ENCODE results near the gene MYO6.

The MYO6 gene

DNA sequence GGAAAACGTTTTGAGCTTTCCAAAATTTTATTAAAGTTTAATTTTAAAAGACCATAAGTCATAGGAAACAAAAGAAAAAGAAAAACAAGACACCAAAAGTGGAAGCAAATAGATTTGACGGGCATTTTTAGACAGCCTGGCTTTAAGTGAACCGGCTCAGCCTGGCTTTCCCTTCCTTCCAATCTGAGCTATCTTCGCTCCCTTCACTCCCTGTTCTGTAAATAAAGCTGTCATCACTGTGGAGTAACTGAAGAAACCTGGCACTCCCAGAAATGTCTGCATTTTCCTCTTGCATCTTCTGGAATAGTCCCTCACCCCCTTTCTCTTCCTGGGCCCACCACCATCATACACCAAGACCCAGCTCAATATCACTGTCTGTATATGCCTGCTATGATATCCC lies 191.5 kb downstream of the MYO6 start:
- DNase-seq (ENCODE audit: extremely low read depth, low read depth) = no peak
- no peak overlapping the region for H3K4me3 ChIP-seq (replicated peaks; ENCODE audit: low read depth, low read length)
- TF ChIP-seq, protein P1, sequence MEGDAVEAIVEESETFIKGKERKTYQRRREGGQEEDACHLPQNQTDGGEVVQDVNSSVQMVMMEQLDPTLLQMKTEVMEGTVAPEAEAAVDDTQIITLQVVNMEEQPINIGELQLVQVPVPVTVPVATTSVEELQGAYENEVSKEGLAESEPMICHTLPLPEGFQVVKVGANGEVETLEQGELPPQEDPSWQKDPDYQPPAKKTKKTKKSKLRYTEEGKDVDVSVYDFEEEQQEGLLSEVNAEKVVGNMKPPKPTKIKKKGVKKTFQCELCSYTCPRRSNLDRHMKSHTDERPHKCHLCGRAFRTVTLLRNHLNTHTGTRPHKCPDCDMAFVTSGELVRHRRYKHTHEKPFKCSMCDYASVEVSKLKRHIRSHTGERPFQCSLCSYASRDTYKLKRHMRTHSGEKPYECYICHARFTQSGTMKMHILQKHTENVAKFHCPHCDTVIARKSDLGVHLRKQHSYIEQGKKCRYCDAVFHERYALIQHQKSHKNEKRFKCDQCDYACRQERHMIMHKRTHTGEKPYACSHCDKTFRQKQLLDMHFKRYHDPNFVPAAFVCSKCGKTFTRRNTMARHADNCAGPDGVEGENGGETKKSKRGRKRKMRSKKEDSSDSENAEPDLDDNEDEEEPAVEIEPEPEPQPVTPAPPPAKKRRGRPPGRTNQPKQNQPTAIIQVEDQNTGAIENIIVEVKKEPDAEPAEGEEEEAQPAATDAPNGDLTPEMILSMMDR (IDR thresholded peaks at IDR 0.05; ENCODE audit: low read depth, low read length, missing control alignments) = no peak

DNA sequence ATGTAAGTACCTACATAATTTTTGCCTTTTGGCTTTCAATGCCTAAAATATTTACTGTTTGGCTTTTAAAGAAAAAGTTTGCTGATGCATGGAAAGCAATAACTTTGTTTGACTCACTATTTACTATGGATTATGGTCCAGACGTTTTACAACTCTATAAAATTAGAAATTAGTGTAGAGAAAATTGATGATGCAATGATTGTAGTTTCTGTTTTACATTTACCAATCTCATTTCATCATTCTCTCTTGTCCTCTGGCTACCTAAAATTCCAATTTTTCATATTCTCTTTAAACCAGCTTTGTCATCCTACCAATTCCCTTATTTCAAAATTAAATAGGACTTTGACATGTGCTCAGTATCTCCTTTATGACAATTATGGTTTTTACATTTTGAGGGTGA lies 192.5 kb downstream of the MYO6 start:
- no peak for DNase-seq (ENCODE audit: extremely low read depth, low read depth)
- TF ChIP-seq, protein P1 (IDR thresholded peaks at IDR 0.05; ENCODE audit: low read depth, low read length, missing control alignments) = no peak
- H3K4me3 ChIP-seq (replicated peaks; ENCODE audit: low read depth, low read length) = no peak overlapping the region

DNA sequence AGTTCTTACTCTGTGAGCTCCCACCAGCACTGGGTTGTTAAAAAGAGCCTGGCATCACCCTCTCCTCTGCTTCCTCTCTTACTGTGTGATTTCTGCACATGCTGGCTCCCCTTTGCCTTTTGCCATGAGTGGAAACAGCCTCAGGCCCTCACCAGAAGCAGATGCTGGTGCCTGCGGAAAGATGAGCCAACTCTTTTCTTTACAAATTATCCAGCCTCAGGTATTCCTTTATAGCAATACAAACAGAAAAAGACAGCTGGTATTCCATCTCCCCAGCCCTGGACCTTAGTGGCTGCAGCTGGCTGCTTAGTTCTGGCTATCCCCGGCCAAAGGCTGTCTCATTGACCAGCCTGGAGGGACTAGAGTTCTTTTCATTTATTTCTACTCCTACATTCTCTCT lies 194.3 kb downstream of the MYO6 start:
- no peak overlapping the region for H3K4me3 ChIP-seq (replicated peaks; ENCODE audit: low read depth, low read length)
- TF ChIP-seq, protein P1 (IDR thresholded peaks at IDR 0.05; ENCODE audit: low read depth, low read length, missing control alignments) = no peak
- no peak for DNase-seq (ENCODE audit: extremely low read depth, low read depth)

DNA sequence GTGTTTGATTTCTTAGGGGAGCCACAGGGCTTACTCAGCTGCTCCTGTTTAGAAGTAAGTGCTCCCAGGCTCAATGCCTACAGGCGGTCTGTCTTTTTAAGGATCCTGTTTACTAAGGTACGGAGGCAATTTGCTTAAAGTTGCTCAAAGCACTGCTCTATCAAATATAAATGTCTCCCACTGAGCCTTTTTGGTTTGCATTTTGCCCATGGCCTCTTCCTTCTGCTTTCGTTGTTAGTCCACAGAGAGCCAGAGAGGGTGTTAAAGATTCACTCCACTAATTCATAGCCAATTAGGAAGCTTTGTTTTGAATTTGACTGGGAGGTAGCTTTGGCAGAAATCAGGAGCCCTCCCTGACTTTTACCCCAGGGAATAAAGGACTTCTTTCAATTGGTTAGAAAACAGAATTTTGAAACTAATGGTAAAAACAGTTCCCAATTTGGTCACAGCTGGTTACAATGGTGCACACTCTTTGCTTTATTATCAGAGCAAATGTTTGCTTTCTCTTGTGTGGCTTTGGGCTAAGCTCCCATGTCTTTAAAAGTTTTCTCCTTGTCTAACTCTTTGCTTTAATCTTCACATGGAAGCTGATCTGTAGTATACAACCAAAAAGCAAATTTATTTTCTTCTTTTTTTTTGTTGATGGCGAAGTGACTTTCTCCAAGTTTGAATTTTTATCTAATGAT lies 197.2 kb downstream of the MYO6 start:
- no peak overlapping the region for H3K4me3 ChIP-seq (replicated peaks; ENCODE audit: low read depth, low read length)
- TF ChIP-seq, protein P1 (IDR thresholded peaks at IDR 0.05; ENCODE audit: low read depth, low read length, missing control alignments) = no peak
- DNase-seq (ENCODE audit: extremely low read depth, low read depth) = no peak

DNA sequence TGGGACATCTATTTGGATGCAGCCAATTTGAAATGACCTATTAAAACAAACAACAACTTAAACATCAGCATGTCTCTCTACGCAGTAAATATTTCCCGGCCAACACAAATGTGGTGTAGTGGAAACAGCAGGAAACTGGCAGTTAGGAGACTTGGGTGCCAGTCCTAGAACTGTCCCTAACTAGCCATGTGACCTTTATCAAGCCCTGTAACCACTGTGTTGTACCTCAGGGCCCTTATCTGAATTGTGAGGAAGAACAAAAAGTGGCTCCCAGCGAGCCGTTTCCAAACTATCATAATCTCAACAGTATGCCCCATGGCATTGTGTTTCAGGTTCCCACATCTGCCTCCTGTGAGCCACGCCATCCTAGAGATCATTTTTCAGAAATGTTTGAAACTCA lies 198.9 kb downstream of the MYO6 start:
- DNase-seq (ENCODE audit: extremely low read depth, low read depth) = no peak
- H3K4me3 ChIP-seq (replicated peaks; ENCODE audit: low read depth, low read length) = no peak overlapping the region
- TF ChIP-seq, protein P1 (IDR thresholded peaks at IDR 0.05; ENCODE audit: low read depth, low read length, missing control alignments) = no peak

DNA sequence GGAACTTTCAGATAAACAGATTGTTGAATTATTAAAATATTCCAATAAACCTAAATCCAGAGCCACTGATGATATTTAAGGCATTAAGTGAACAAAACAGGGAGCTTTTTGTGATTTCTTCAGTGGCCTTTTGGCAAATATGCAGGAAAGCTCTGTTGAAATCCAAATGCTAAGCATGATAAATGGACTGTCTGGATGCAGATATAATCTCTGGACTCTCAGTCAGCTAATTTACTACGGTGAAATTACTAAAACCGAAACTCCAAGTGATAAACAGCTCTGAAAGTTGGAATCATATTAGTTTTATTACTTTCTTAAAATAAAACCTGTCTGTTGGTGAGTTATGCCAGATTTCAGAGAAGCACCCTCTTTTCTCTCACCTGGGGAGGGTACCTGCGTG lies 203.1 kb downstream of the MYO6 start:
- H3K4me3 ChIP-seq (replicated peaks; ENCODE audit: low read depth, low read length) = no peak overlapping the region
- DNase-seq (ENCODE audit: extremely low read depth, low read depth) = no peak
- TF ChIP-seq, protein P1 (IDR thresholded peaks at IDR 0.05; ENCODE audit: low read depth, low read length, missing control alignments) = no peak

DNA sequence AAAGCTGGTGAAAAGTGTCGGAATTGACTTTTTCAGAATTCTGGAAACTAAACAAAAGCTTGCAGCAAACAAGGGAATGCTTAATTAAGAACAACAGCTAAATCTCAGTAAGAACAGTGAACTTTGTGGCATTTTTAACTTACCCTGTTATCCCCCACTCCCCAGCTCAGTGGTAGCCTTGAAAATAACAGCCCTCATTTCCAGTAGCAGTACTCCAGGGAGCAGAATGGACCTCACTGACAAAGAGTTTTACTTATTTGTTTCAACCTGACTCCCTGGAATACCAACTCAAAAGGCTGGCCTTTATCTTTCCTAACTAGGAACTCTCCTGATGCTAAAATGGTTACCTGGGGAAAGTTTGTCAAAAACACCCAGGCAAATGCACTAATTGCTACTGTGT lies 214.5 kb downstream of the MYO6 start:
- TF ChIP-seq, protein P1 (IDR thresholded peaks at IDR 0.05; ENCODE audit: low read depth, low read length, missing control alignments) = no peak
- H3K4me3 ChIP-seq (replicated peaks; ENCODE audit: low read depth, low read length) = no peak overlapping the region
- DNase-seq (ENCODE audit: extremely low read depth, low read depth) = no peak

All from HFF-Myc (cell line).